Measurements from ENCODE around the gene PALM3.

PALM3 gene

GRCh38 chr19:14061751-14062557 is at the start of gene PALM3:
PALM3 (minus strand) TSS chr19:14062076; CDS start chr19:14061980, 96 bp downstream.
- DNase-seq = peak; percentile 36

- DNase-seq = no peak
These were observed 49.6 kb upstream of the PALM3 start for GRCh38 chr19:14111486-14111885.

GRCh38 chr19:14110650-14111049 is 48.8 kb upstream of the PALM3 start:
- no peak for DNase-seq

- DNase-seq = no peak
These were observed 45.9 kb upstream of the PALM3 start for GRCh38 chr19:14107581-14108461.

GRCh38 chr19:14106840-14107239 is 45.0 kb upstream of the PALM3 start:
- no peak for DNase-seq

GRCh38 chr19:14105680-14106079 is 43.8 kb upstream of the PALM3 start:
- no peak for DNase-seq

- DNase-seq = no peak
These were observed 41.4 kb upstream of the PALM3 start for GRCh38 chr19:14103310-14103709.

- no peak for DNase-seq
These were observed 40.9 kb upstream of the PALM3 start for GRCh38 chr19:14102756-14103155.

- DNase-seq = no peak
These were observed 40.3 kb upstream of the PALM3 start for GRCh38 chr19:14102102-14102696.

- no peak for DNase-seq
These were observed 39.2 kb upstream of the PALM3 start for GRCh38 chr19:14101003-14101545.

GRCh38 chr19:14097532-14098151 is 35.8 kb upstream of the PALM3 start:
- no peak for DNase-seq

- no peak for DNase-seq
These were observed 34.6 kb upstream of the PALM3 start for GRCh38 chr19:14096272-14096992.

GRCh38 chr19:14094854-14095253 is 33.0 kb upstream of the PALM3 start:
- DNase-seq = no peak

GRCh38 chr19:14093117-14093823 is 31.4 kb upstream of the PALM3 start:
- DNase-seq = no peak

GRCh38 chr19:14091813-14092462 is 30.1 kb upstream of the PALM3 start:
- DNase-seq = peak; percentile 51

GRCh38 chr19:14091081-14091812 is 29.4 kb upstream of the PALM3 start:
- peak; percentile 86 for DNase-seq

- peak; percentile 94 for DNase-seq
These were observed 28.7 kb upstream of the PALM3 start, which contains the start of gene SAMD1 for GRCh38 chr19:14090509-14091080. SAMD1 (minus strand) TSS chr19:14090751.

- DNase-seq = peak; percentile 80
These were observed 28.0 kb upstream of the PALM3 start for GRCh38 chr19:14089662-14090508.

- DNase-seq = peak; percentile 60
These were observed 27.5 kb upstream of the PALM3 start for GRCh38 chr19:14089412-14089661.

Data from eye (tissue), 1 donor.